Measurements from ENCODE around the gene GRIA3. TPM values are rescaled to one million over a fixed set of nuclear protein-coding genes. Genes with fewer than 3 reads are reported as not detected.

GRIA3 gene
- total and polyA plus RNA-seq, 7 donors = 0.07 to 3.0 (median 0.82) TPM; not detected in 2

- Histone ChIP-seq H3K27ac (no peak overlapping the region), H3K36me3 (no peaks in the 10 kb centered on the region), H3K9me3 (no peaks in the 10 kb centered on the region), H3K4me3 (no peak overlapping the region), H3K4me1 (no peaks in the 10 kb centered on the region), H3K27me3 (no peaks in the 10 kb centered on the region)
- intact Hi-C loops (cut with DNase I) = no loop called here
- 23 to 48% methylated on average over 6 of the region's 6 CpGs for WGBS, 2 donors
- DNase-seq = no peak
- TF ChIP-seq POLR2AphosphoS5 (IDR thresholded peaks at IDR 0.05) = no peak
These were observed 6.0 kb downstream of the GRIA3 start for GRCh38 chrX:123190096-123190495.

GRCh38 chrX:123193101-123193500 lies 9.0 kb downstream of the GRIA3 start:
- intact Hi-C loops (cut with DNase I) = no loop called here
- H3K27ac ChIP-seq = no peak overlapping the region
- no peaks in the 10 kb centered on the region for H3K27me3 ChIP-seq
- H3K4me1 ChIP-seq = no peaks in the 10 kb centered on the region
- H3K9me3 ChIP-seq = no peaks in the 10 kb centered on the region
- no peak for DNase-seq
- TF ChIP-seq CTCF (IDR thresholded peaks at IDR 0.05) = no peak
- no peak for TF ChIP-seq POLR2A (IDR thresholded peaks at IDR 0.05)
- TF ChIP-seq EP300 (IDR thresholded peaks at IDR 0.05) = no peak
- 40 to 63% methylated on average over 4 of the region's 4 CpGs for WGBS, 2 donors
- H3K4me3 ChIP-seq = no peak overlapping the region
- no peaks in the 10 kb centered on the region for H3K36me3 ChIP-seq

GRCh38 chrX:123199338-123199737 lies 15.3 kb downstream of the GRIA3 start:
- Histone ChIP-seq H3K4me1 (no peaks in the 10 kb centered on the region), H3K36me3 (no peaks in the 10 kb centered on the region), H3K4me3 (no peak overlapping the region), H3K27me3 (no peaks in the 10 kb centered on the region), H3K9me3 (no peaks in the 10 kb centered on the region), H3K27ac (no peak overlapping the region)
- TF ChIP-seq POLR2AphosphoS5 (IDR thresholded peaks at IDR 0.05) = no peak
- TF ChIP-seq EP300 (IDR thresholded peaks at IDR 0.05) = no peak
- no peak for TF ChIP-seq POLR2A (IDR thresholded peaks at IDR 0.05)
- TF ChIP-seq CTCF (IDR thresholded peaks at IDR 0.05) = no peak
- no peak for DNase-seq
- WGBS, 2 donors = 97% methylated on average over 1 of the region's 1 CpG
- intact Hi-C loops (cut with DNase I) = no loop called here

GRCh38 chrX:123201720-123202119 lies 17.6 kb downstream of the GRIA3 start:
- no peak overlapping the region for H3K4me3 ChIP-seq
- H3K27me3 ChIP-seq = no peaks in the 10 kb centered on the region
- no peak for TF ChIP-seq POLR2AphosphoS5 (IDR thresholded peaks at IDR 0.05)
- no peak for TF ChIP-seq POLR2A (IDR thresholded peaks at IDR 0.05)
- no peak for TF ChIP-seq EP300 (IDR thresholded peaks at IDR 0.05)
- H3K9me3 ChIP-seq = no peaks in the 10 kb centered on the region
- intact Hi-C loops (cut with DNase I) = no loop called here
- DNase-seq = no peak
- WGBS, 2 donors = 66 to 79% methylated on average over 5 of the region's 5 CpGs
- no peak overlapping the region for H3K27ac ChIP-seq
- no peaks in the 10 kb centered on the region for H3K4me1 ChIP-seq
- no peaks in the 10 kb centered on the region for H3K36me3 ChIP-seq

GRCh38 chrX:123202523-123202922 lies 18.4 kb downstream of the GRIA3 start:
- 87 to 91% methylated on average over 4 of the region's 4 CpGs for WGBS, 2 donors
- H3K27me3 ChIP-seq = no peaks in the 10 kb centered on the region
- TF ChIP-seq POLR2AphosphoS5 (IDR thresholded peaks at IDR 0.05) (no peak), POLR2A (IDR thresholded peaks at IDR 0.05) (no peak), EP300 (IDR thresholded peaks at IDR 0.05) (no peak), CTCF (IDR thresholded peaks at IDR 0.05) (no peak)
- H3K4me3 ChIP-seq = no peak overlapping the region
- no peaks in the 10 kb centered on the region for H3K4me1 ChIP-seq
- no peaks in the 10 kb centered on the region for H3K36me3 ChIP-seq
- DNase-seq = no peak
- intact Hi-C loops (cut with DNase I) = no loop called here
- no peak overlapping the region for H3K27ac ChIP-seq
- no peaks in the 10 kb centered on the region for H3K9me3 ChIP-seq

- no peaks in the 10 kb centered on the region for H3K4me1 ChIP-seq
- H3K4me3 ChIP-seq = no peak overlapping the region
- no peak for TF ChIP-seq EP300 (IDR thresholded peaks at IDR 0.05)
- TF ChIP-seq CTCF (IDR thresholded peaks at IDR 0.05) = no peak
- no peak for TF ChIP-seq POLR2AphosphoS5 (IDR thresholded peaks at IDR 0.05)
- TF ChIP-seq POLR2A (IDR thresholded peaks at IDR 0.05) = no peak
- no peaks in the 10 kb centered on the region for H3K27me3 ChIP-seq
- intact Hi-C loops (cut with DNase I) = no loop called here
- DNase-seq = no peak
- no peak overlapping the region for H3K27ac ChIP-seq
- H3K9me3 ChIP-seq = no peaks in the 10 kb centered on the region
- 90 to 92% methylated on average over 3 of the region's 3 CpGs for WGBS, 2 donors
- no peaks in the 10 kb centered on the region for H3K36me3 ChIP-seq
These were observed 19.7 kb downstream of the GRIA3 start for GRCh38 chrX:123203772-123204171.

All from sigmoid colon (tissue), 7 donors.